Immature natural killer cell (primary cell): Measurements from ENCODE around the gene TRIM56. TPM values are rescaled to one million over a fixed set of nuclear protein-coding genes. Genes with fewer than 3 reads are reported as not detected.
A peak's percentile ranks its signal among the peaks of the same experiment; 100 is the strongest.
"Not testable (repeated sequence)": the region's sequence is repeated elsewhere in the genome, so short reads cannot be mapped to it uniquely, and the experiment has no call there.

Experiments used
- DNase-seq, 3 donors: peaks; one replicate each; pipeline ENCODE4 v3.0.0; 2022; ENCODE audit warnings: mixed read lengths in 1 of 3
- H3K27ac Mint-ChIP-seq, 6 donors: one replicate each; pipeline ENCODE4 v1.8.0; 2020; ENCODE audit warnings: mixed read lengths in 6 of 6, mild to moderate bottlenecking in 5 of 6, inconsistent platforms in 4 of 6, moderate library complexity in 3 of 6
- H3K27me3 Mint-ChIP-seq, 3 donors: one replicate each; pipeline ENCODE4 v1.8.0; 2020 to 2021; ENCODE audit warnings: low read depth in 3 of 3, mild to moderate bottlenecking in 3 of 3, mixed read lengths in 3 of 3, moderate library complexity in 3 of 3, inconsistent platforms in 1 of 3
- H3K36me3 Mint-ChIP-seq, 3 donors: one replicate each; pipeline ENCODE4 v1.8.0; 2020; ENCODE audit warnings: mixed read lengths in 3 of 3, inconsistent platforms in 2 of 3, mild to moderate bottlenecking in 2 of 3
- H3K4me1 Mint-ChIP-seq, 2 donors: one replicate each; pipeline ENCODE4 v1.8.0; 2020; ENCODE audit warnings: inconsistent platforms in 2 of 2, mild to moderate bottlenecking in 2 of 2, mixed read lengths in 2 of 2, moderate library complexity in 1 of 2
- H3K4me3 Mint-ChIP-seq, 5 donors: one replicate each; pipeline ENCODE4 v1.8.0; 2020; ENCODE audit warnings: mild to moderate bottlenecking in 5 of 5, mixed read lengths in 5 of 5, inconsistent platforms in 3 of 5, moderate library complexity in 3 of 5
- H3K9me3 Mint-ChIP-seq, 6 donors: one replicate each; pipeline ENCODE4 v1.8.0; 2020; ENCODE audit warnings: mild to moderate bottlenecking in 6 of 6, mixed read lengths in 6 of 6, inconsistent platforms in 4 of 6, moderate library complexity in 3 of 6
- polyA plus RNA-seq, 3 donors: library from polyadenylated mRNA; unstranded; fragments of 300-500 nt; fragmentation: Illumina TruSeq; gene quantifications; one replicate each; pipeline ENCODE4 v1.2.3, GENCODE V29; 2021

Gene TRIM56
- polyA plus RNA-seq, 3 donors from 2014 or later: 1.5 to 20.6 (median 2.7) TPM

DNA sequence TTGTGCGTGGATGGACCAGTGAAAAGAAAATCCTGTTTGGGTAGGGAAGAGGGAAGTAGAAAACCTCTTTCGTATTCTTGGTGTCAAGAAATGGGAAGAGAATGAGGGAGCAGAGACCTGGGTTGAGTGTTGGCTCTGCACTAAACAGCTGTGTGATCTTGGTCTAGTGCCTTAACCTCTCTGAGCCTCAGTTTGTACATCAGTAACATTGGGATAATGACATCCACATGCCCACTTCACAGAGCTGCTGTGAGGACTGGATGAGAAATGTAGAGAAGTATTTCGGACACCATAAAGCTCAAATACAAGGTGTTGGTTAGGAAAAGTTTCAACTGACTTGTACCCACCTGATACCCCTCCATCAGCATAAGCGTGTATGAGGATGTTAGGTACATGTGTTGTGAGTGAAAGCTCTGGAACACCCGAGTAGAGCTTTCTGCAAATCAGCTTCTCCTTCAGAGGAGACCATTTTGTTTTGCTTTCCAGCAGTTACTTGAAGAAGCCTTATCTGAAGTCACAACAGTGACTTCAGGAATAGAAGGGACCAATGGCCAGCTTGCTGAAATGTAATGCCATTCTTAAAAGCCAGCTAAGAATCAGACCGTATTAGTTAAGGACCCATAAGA, 11.2 kb downstream of the TRIM56 start:
- DNase-seq: no peak
- H3K36me3 Mint-ChIP-seq: peaks cover 0 to 4% (median 0%) of the 10 kb centered on the region in 3 donors
- peaks cover 21 to 38% of the 10 kb centered on the region in 2 donors for H3K4me1 Mint-ChIP-seq
- no peak overlapping the region for H3K4me3 Mint-ChIP-seq
- peaks cover 0 to 5% (median 2%) of the 10 kb centered on the region in 3 donors for H3K27me3 Mint-ChIP-seq
- H3K27ac Mint-ChIP-seq: peak overlapping the region in 2 of 6 donors; percentile 24 to 28
- H3K9me3 Mint-ChIP-seq: no peaks in the 10 kb centered on the region

DNA sequence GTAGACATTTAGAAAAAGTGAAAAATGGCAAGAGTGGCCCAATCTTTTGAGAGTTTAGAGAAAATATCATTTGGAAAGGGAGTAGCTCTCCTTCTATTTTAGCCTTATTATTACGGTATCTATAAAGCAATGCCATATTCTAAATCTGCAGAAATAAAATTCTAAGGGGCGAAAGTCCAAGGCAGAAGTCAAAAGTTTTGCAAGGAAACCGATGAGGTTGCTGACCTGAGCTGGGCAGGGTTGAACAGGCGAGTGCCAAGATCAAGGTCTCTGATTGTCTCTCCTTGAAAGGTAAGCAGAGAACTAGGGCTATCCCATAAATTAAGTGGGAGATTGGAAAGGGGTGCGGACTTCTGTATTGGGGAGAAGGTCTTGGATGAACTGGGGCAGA, 11.7 kb downstream of the TRIM56 start:
- peaks cover 0 to 4% (median 0%) of the 10 kb centered on the region in 3 donors for H3K36me3 Mint-ChIP-seq
- H3K4me3 Mint-ChIP-seq: no peak overlapping the region
- H3K4me1 Mint-ChIP-seq: peaks cover 21 to 38% of the 10 kb centered on the region in 2 donors
- no peaks in the 10 kb centered on the region for H3K9me3 Mint-ChIP-seq
- H3K27ac Mint-ChIP-seq: peak overlapping the region in 3 of 6 donors; percentile 2 to 19 (median 10)
- peaks cover 0 to 5% (median 2%) of the 10 kb centered on the region in 3 donors for H3K27me3 Mint-ChIP-seq
- DNase-seq: no peak

DNA sequence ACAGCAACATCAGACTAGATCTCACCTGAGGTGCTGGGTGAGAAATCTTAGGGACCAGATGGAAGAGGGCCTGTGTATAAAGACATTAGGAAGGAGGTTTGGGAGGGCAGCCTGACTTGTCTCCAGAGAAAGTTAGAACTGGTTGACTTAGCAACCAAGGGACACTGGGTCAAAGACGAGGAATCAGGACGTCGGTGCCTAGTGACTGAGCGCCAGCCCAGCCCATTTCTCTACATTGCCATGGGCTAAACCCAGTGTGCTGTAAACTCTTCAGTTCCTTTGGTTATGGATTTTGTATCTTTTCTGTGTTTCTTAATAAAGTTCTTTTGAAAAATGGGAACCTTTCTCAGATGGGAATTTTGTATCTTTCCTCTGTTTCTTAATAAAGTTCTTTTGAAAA, 12.3 kb downstream of the TRIM56 start:
- H3K4me3 Mint-ChIP-seq: no peak overlapping the region
- H3K36me3 Mint-ChIP-seq: peaks cover 0 to 4% (median 0%) of the 10 kb centered on the region in 3 donors
- H3K27ac Mint-ChIP-seq: peak overlapping the region in 2 of 6 donors; percentile 2 to 19

DNA sequence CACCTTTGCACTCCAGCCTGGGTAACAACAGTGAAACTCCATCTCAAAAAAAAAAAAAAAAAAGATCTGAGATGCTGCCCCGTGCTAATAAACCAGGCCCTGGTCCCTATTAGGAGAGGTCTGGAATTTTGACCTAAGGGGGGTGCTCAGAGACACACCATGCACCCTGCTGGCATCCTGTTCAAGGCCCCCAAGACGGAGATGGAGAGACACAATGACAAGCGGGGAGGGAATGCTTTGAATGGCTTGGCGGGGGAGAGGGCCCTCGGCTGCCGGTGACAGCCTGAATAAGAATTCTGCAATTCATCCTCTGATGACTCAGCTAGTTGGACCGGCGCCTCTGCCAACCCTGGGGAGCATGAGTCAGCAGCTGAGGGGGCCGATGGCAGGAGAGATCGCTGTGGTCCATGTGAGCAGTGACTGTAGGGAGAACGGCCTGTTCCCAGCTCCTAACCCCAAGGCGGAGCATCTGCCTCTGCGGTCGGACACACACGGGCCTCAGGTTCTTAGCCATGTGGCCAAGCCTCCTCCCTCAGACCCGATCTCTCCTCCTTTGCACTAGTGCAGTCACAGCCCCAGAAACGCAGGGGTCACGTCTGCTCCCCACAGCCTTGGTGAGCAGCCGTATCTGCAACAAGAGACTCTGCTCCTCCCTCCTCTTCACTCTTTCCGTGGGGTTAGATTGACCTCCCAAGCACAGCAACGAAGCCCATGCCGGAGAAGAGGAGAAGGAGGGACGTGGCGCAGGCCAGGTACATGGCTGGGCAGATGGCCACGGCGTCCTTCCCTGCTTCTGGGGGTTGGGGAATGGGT, 14.9 kb downstream of the TRIM56 start:
- H3K27me3 Mint-ChIP-seq: peaks cover 4 to 7% (median 5%) of the 10 kb centered on the region in 3 donors
- no peak overlapping the region for H3K4me3 Mint-ChIP-seq

More for the DNA sequence above, 12.3 kb downstream of the TRIM56 start:
- peaks cover 21 to 38% of the 10 kb centered on the region in 2 donors for H3K4me1 Mint-ChIP-seq
- peaks cover 0 to 5% (median 2%) of the 10 kb centered on the region in 3 donors for H3K27me3 Mint-ChIP-seq
- DNase-seq: no peak
- no peaks in the 10 kb centered on the region for H3K9me3 Mint-ChIP-seq

DNA sequence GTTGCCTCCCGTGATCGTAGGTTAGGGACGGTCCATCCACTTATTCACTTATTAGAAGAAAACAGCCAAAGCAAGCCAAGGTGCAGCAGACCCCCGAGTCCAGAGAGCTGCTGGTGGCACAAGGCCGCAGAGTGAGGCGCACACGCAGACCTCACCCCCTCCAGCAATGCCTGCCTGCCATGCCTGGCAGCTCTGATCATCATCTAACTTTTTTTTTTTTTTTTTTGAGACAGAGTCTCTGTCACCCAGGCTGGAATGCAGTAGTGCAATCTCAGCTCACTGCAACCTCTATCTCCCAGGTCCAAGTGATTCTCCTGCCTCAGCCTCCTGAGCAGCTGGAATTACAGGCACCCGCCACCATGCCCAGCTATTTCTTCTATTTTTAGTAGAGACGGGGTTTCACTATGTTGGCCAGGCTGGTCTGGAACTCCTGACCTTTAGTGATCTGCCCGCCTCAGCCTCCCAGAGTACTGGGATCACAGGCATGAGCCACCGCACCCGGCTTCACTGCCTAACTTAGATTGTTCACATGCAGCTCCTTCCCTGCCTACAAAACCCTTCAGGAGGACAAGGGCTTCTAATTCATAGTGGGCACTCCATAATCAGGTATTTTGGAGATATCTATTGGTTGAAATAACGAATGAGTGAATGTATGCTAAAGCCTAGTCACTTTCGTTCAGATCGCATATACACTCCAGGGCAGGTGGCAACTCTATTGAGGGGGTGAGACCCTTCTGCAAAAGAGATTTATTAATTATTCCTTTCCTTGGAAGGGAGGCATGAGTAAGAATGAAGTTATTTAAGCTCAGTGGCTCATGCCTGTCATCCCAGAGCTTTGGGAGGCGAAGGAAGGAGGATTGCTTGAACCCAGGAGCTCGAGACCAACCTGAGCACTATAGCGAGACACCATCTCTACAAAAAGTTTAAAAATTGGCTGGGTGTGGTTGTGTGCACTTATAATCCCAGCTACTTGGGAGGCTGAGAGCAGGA, 15.9 kb downstream of the TRIM56 start:
- Mint-ChIP-seq H3K27me3 (peaks cover 4 to 5% (median 4%) of the 10 kb centered on the region in 3 donors), H3K36me3 (no peaks in the 10 kb centered on the region), H3K27ac (no peak overlapping the region), H3K4me1 (peaks cover 13 to 24% of the 10 kb centered on the region in 2 donors), H3K9me3 (no peaks in the 10 kb centered on the region), H3K4me3 (no peak overlapping the region)
- no peak for DNase-seq

More for the DNA sequence above, 14.9 kb downstream of the TRIM56 start:
- Mint-ChIP-seq H3K9me3 (no peaks in the 10 kb centered on the region), H3K4me1 (peaks cover 14 to 29% of the 10 kb centered on the region in 2 donors), H3K36me3 (no peaks in the 10 kb centered on the region), H3K27ac (peak overlapping the region in 2 of 6 donors; percentile 26 to 51)
- peak in 1 of 3 donors; percentile 9 for DNase-seq

DNA sequence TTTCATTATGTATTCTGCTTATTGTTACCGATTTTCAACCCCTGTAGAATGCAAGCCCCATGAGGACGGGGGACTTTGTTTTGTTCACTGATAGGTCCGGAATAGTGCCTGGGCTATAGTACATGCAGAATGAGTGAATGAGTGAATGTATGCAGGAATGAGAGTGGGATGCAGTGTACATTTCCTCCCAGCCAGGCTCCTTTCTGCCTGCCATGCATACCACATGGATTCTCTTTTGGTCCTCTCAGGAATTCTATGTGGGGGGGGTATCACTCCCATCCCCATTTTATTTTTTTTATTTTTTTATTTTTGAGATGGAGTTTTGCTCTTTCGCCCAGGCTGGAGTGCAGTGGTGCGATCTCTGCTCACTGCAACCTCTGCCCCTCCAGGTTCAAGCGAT, 16.7 kb downstream of the TRIM56 start:
- Mint-ChIP-seq H3K27me3 (peaks cover 4 to 5% (median 4%) of the 10 kb centered on the region in 3 donors), H3K9me3 (no peaks in the 10 kb centered on the region), H3K36me3 (no peaks in the 10 kb centered on the region), H3K4me1 (peaks cover 13 to 20% of the 10 kb centered on the region in 2 donors), H3K4me3 (no peak overlapping the region), H3K27ac (peak overlapping the region in 1 of 6 donors; percentile 20)
- DNase-seq: no peak

DNA sequence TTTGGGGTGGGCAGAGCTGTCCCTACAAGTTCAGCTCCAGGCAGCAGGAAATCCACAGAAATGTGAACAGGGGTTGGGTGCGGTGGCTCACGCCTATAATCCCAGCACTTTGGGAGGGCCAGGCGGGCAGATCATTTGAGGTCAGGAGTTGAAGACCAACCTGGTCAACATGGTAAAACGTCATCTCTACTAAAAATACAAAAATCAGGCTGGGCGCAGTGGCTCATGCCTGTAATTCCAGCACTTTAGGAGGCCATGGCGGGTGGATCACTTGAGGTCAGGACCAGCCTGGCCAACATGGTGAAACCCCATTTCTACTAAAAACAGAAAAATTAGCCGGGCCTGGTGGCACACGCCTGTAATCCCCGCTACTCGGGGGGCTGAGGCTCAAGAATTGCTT, 18.4 kb downstream of the TRIM56 start:
- not testable (repeated sequence) for H3K4me3 Mint-ChIP-seq, H3K27me3 Mint-ChIP-seq

DNA sequence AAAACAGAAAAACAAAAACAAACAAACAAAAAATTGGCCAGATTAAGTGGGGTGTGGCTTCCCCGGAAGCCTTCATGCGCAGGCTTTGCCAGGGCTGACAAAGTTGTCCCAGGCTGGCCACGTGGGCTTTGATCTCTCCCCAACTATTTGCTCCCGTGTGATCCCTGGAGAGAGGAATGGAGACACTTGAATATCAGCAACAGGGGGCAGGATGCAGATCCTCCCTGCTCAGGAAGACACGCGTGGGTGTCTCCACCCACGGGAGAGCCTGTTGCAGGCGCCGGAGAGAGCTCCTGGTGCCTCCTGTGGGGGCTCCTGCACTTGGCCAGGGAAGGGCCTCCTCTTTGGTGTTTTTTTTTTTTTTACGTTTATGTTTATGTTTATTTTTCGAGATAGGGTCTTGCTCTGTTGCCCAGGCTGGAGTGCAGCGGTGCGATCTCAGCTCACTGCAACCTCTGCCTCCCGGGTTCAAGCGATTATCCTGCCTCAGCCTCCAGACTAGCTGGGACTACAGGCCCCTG, 19.0 kb downstream of the TRIM56 start:
- no peaks in the 10 kb centered on the region for H3K9me3 Mint-ChIP-seq
- H3K4me3 Mint-ChIP-seq: no peak overlapping the region
- peaks cover 8 to 13% of the 10 kb centered on the region in 2 donors for H3K4me1 Mint-ChIP-seq
- no peak overlapping the region for H3K27ac Mint-ChIP-seq
- H3K27me3 Mint-ChIP-seq: peaks cover 4 to 5% (median 4%) of the 10 kb centered on the region in 3 donors
- DNase-seq: no peak
- no peaks in the 10 kb centered on the region for H3K36me3 Mint-ChIP-seq

More for the DNA sequence above, 18.4 kb downstream of the TRIM56 start:
- DNase-seq, H3K9me3 Mint-ChIP-seq, H3K36me3 Mint-ChIP-seq, H3K27ac Mint-ChIP-seq: not testable (repeated sequence)
- peaks cover 8 to 13% of the 10 kb centered on the region in 2 donors for H3K4me1 Mint-ChIP-seq

DNA sequence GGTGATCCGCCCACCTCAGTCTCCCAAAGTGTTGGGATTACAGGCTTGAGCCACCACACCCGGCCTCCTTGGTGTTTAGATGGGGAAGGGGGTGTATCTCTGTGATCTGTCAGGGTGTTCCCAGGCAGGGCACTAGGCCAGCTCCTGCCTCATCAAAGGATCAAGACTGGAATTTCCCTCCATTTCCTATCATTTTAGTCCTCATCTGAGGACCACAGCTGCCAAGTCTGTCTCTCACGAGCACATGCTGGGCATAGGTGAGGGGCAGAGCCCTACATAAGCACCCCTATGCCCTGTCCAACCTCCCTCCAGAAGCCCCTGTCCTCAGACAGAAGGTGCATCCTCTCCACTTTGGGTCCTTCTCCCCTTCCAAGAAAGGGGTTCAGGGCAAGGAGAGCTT, 19.5 kb downstream of the TRIM56 start:
- H3K4me3 Mint-ChIP-seq: no peak overlapping the region
- no peaks in the 10 kb centered on the region for H3K36me3 Mint-ChIP-seq
- DNase-seq: no peak
- no peak overlapping the region for H3K27ac Mint-ChIP-seq
- peaks cover 8 to 11% of the 10 kb centered on the region in 2 donors for H3K4me1 Mint-ChIP-seq
- H3K27me3 Mint-ChIP-seq: peaks cover 4 to 5% (median 4%) of the 10 kb centered on the region in 3 donors
- H3K9me3 Mint-ChIP-seq: no peaks in the 10 kb centered on the region

DNA sequence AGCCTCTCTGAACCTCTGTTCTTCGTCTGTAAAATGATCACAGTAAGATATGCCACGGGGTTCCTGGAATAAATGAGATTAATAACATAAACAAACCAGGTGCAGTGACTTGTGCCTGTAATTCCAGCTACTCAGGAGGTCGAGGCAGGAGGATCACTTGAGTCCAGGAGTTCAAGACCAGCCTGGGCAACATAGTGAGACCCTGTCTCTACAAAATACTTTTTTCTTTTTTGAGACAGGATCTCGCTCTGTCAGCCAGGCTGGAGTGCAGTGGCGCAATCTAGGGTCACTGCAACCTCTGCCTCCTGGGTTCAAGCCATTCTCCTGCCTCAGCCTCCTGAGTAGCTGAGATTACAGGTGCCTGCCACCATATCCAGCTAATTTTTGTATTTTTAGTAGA, 20.0 kb downstream of the TRIM56 start:
- H3K36me3 Mint-ChIP-seq, H3K27ac Mint-ChIP-seq, H3K27me3 Mint-ChIP-seq, H3K9me3 Mint-ChIP-seq, H3K4me3 Mint-ChIP-seq, H3K4me1 Mint-ChIP-seq, DNase-seq: not testable (repeated sequence)

DNA sequence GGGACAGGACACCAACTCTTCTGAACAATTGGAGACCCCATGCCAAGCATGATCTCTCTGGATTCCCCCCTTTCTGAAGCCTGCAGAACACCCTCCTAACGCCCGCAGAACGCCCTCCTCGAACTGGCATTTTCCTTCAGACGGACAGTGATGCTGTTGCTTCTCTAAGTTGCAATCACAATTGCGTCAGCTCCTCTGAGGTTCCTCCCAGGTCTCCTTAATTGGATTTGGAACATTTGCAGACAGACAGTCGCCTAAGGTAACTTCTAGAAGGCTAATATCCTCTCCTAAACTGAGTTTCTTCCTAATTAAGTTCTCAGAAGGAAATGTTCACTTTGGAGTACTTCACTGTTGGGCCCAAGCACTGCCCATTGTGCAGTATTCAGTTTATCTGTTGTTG, 21.1 kb downstream of the TRIM56 start:
- Mint-ChIP-seq H3K4me3 (no peak overlapping the region), H3K9me3 (no peaks in the 10 kb centered on the region), H3K27ac (no peak overlapping the region), H3K27me3 (peaks cover 2 to 4% (median 4%) of the 10 kb centered on the region in 3 donors), H3K4me1 (no peaks in the 10 kb centered on the region), H3K36me3 (no peaks in the 10 kb centered on the region)
- no peak for DNase-seq

DNA sequence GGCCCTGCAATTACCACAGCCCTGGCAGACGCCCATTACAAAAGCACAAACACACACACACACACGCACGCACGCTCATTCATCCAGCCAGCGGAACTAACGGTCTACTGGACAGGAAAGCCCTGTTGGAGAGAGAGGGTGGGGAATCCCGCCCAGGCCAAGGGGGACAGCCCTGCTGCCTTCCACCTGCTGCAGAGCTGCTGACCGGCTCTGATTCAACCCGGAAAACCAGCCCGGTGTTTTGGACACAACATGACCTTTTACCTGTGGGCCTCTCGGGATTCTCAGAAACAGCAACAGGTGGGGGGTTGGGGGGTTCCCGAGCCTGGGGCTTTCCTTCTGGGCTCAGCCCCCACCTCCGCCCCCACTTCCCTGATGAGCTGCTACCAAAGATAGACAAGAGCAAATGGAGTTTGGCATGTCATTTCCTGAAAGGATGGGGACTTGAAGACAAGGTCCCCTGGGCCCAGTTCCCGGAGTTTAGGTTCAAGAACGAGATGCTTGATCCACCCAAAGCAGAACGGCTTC, 23.1 kb downstream of the TRIM56 start:
- H3K27me3 Mint-ChIP-seq: peaks cover 0 to 4% (median 0%) of the 10 kb centered on the region in 3 donors
- no peak overlapping the region for H3K27ac Mint-ChIP-seq
- no peak overlapping the region for H3K4me3 Mint-ChIP-seq
- DNase-seq: no peak
- no peaks in the 10 kb centered on the region for H3K4me1 Mint-ChIP-seq
- no peaks in the 10 kb centered on the region for H3K36me3 Mint-ChIP-seq
- H3K9me3 Mint-ChIP-seq: no peaks in the 10 kb centered on the region

DNA sequence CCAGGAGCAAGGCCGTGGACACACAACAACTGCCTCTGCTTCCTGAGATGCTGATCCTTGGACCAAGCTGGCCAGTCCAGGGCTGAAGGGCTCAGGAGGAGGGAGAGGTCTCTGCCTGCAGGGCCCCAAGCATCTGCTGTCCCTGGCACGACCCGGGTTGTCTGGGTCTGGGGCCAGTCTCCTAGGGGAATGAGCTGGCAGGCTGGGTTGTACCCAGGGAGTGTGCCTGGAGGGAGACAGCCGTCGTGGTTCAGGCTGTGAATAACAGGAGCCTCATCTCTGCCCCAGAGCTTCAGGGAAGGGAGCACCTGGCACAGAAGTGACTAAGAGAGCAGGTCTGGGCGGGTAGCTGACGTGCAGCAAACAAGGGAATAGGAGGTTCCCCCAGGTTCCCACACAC, 23.7 kb downstream of the TRIM56 start:
- no peaks in the 10 kb centered on the region for H3K9me3 Mint-ChIP-seq
- H3K4me1 Mint-ChIP-seq: no peaks in the 10 kb centered on the region
- no peak overlapping the region for H3K4me3 Mint-ChIP-seq
- no peak overlapping the region for H3K27ac Mint-ChIP-seq
- peaks cover 0 to 2% (median 0%) of the 10 kb centered on the region in 3 donors for H3K27me3 Mint-ChIP-seq
- DNase-seq: no peak
- H3K36me3 Mint-ChIP-seq: no peaks in the 10 kb centered on the region
